CD4-positive, alpha-beta T cell (primary cell): Measurements from ENCODE around the gene PNPO. TPM values are rescaled to one million over a fixed set of nuclear protein-coding genes. Genes with fewer than 3 reads are reported as not detected.

Experiments used
- ATAC-seq: fragments of 200-7000 bp; cut with Tn5 transposase; one replicate; pipeline ENCODE4 v1.10.0; 2022; ENCODE audit warnings: mild to moderate bottlenecking; ENCODE audit not compliant: poor library complexity
- CTCF ChIA-PET: fragments of 350-600 bp; sonication (Branson Sonifier 250); formaldehyde crosslinking; loops from one replicate; lab custom pipeline; 2021; ENCODE audit warnings: antibody characterized with exemption, inconsistent platforms; lab: Charles Lee
- POLR2A ChIA-PET: fragments of 350-600 bp; sonication (Branson Sonifier 250); formaldehyde crosslinking; loops from one replicate; lab custom pipeline; 2021; ENCODE audit warnings: antibody characterized with exemption, inconsistent platforms; lab: Charles Lee
- DNase-seq, 14 experiments: peaks; one replicate each; pipeline ENCODE4 v3.0.0-alpha.2; 2013 to 2020; ENCODE audit warnings: mixed read lengths in 2 of 14
- H3K27ac ChIP-seq, 2 donors: one replicate each; pipeline versions ENCODE4 v1.5.1 to v1.7.0; 2013; ENCODE audit warnings: low read length in 2 of 2, low read depth in 1 of 2, mild to moderate bottlenecking in 1 of 2
- H3K27me3 ChIP-seq, 2 experiments: 1 replicate in 1 of 2; 2 replicates in 1 of 2; pipeline versions ENCODE4 v1.6.1 to v1.7.0; 2013; ENCODE audit warnings: low read length in 2 of 2, control low read depth in 1 of 2, mild to moderate bottlenecking in 1 of 2, moderate library complexity in 1 of 2; ENCODE audit not compliant: insufficient read depth in 2 of 2, control insufficient read depth in 1 of 2
- H3K36me3 ChIP-seq: one replicate; pipeline ENCODE4 v1.6.1; 2013; ENCODE audit warnings: low read length, control low read depth; ENCODE audit not compliant: insufficient read depth
- H3K4me1 ChIP-seq: one replicate; pipeline ENCODE4 v1.6.1; 2013; ENCODE audit warnings: low read length, control low read depth; ENCODE audit not compliant: insufficient read depth
- H3K4me3 ChIP-seq: one replicate; pipeline ENCODE4 v1.5.1; 2013; ENCODE audit warnings: mild to moderate bottlenecking, low read length, moderate library complexity
- H3K9me3 ChIP-seq, 2 experiments: 1 replicate in 1 of 2; 2 replicates in 1 of 2; pipeline versions ENCODE4 v1.6.1 to v1.7.0; 2013; ENCODE audit warnings: low read length in 2 of 2, mild to moderate bottlenecking in 2 of 2, control low read depth in 1 of 2, moderate library complexity in 1 of 2; ENCODE audit not compliant: control insufficient read depth in 1 of 2, insufficient read depth in 1 of 2
- H3K27ac Mint-ChIP-seq: one replicate; pipeline ENCODE4 v1.8.0; 2020; ENCODE audit warnings: mixed read lengths
- H3K27me3 Mint-ChIP-seq: one replicate; pipeline ENCODE4 v1.8.0; 2021; ENCODE audit warnings: mixed read lengths
- H3K36me3 Mint-ChIP-seq: one replicate; pipeline ENCODE4 v1.8.0; 2021; ENCODE audit warnings: low read depth, mixed read lengths
- H3K4me1 Mint-ChIP-seq: one replicate; pipeline ENCODE4 v1.8.0; 2021; ENCODE audit warnings: low read depth, mixed read lengths
- H3K4me3 Mint-ChIP-seq: one replicate; pipeline ENCODE4 v1.8.0; 2020; ENCODE audit warnings: mild to moderate bottlenecking, mixed read lengths
- H3K9me3 Mint-ChIP-seq: one replicate; pipeline ENCODE4 v1.8.0; 2020; ENCODE audit warnings: mixed read lengths
- intact Hi-C, 2 experiments: fragments of 100-400 bp; cut with DNase I in 1 of 2; cut with micrococcal nuclease in 1 of 2; formaldehyde crosslinking; loops; one replicate each; pipeline versions ENCODE4 v1.15.1 to v1.9.0; 2023 to 2025; cut with DNase I, micrococcal nuclease
- total RNA-seq, 174 experiments: library from RNA in 2 of 174; stranded (reverse) in 2 of 174; gene quantifications; one replicate each; pipeline ENCODE4 v1.2.3 and lab custom pipeline; 2021 to 2026
- TF ChIP-seq, protein P1 (sequence below): fragments of 200-600 bp; IDR thresholded peaks from one replicate; pipeline ENCODE4 v1.8.0; 2022; ENCODE audit warnings: antibody characterized with exemption, mild to moderate bottlenecking

Gene PNPO
- total RNA-seq, 2 experiments from 2014 or later = 2.2 to 2.4 TPM

DNA sequence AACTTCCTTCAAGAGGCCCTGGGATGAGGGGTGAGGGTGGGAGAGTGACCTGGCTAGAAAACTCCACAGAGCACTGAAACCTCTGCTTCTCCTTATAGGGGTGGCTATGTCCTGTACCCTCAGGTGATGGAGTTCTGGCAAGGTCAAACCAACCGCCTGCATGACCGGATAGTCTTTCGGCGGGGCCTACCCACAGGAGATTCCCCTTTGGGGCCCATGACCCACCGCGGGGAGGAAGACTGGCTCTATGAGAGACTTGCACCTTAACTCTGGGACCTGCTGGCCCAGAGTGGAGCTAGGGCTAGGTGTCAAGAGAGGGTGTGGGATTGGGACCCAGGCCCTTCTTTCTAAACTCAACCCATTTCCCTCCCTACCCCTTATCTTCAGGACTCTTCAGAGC, 5.1 kb downstream of the PNPO start:
- Mint-ChIP-seq H3K4me1 (peaks cover 59% of the 10 kb centered on the region), H3K36me3 (peaks cover 35% of the 10 kb centered on the region), H3K4me3 (peak overlapping the region; percentile 64), H3K27ac (peak overlapping the region; percentile 61), H3K9me3 (no peaks in the 10 kb centered on the region), H3K27me3 (no peaks in the 10 kb centered on the region)
- no peaks in the 10 kb centered on the region for H3K9me3 ChIP-seq
- TF ChIP-seq, protein P1, sequence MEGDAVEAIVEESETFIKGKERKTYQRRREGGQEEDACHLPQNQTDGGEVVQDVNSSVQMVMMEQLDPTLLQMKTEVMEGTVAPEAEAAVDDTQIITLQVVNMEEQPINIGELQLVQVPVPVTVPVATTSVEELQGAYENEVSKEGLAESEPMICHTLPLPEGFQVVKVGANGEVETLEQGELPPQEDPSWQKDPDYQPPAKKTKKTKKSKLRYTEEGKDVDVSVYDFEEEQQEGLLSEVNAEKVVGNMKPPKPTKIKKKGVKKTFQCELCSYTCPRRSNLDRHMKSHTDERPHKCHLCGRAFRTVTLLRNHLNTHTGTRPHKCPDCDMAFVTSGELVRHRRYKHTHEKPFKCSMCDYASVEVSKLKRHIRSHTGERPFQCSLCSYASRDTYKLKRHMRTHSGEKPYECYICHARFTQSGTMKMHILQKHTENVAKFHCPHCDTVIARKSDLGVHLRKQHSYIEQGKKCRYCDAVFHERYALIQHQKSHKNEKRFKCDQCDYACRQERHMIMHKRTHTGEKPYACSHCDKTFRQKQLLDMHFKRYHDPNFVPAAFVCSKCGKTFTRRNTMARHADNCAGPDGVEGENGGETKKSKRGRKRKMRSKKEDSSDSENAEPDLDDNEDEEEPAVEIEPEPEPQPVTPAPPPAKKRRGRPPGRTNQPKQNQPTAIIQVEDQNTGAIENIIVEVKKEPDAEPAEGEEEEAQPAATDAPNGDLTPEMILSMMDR = no peak
- ATAC-seq (no peak), DNase-seq (no peak)
- POLR2A ChIA-PET = interaction anchor here (0.8 to 1.9 kb wide), 2 partner anchors 24 to 51 kb away, joined by 5 to 7 read pairs; partner anchors contain the start of genes CDK5RAP3 and SP2
- CTCF ChIA-PET = interaction anchor here (1.1 to 6.2 kb wide), 5 partner anchors 10 to 134 kb away, joined by 3 to 70 read pairs (median 3); partner anchors contain the start of genes CDK5RAP3, LRRC46 and MRPL10
- intact Hi-C loops = no loop called here
- H3K4me1 ChIP-seq = peaks cover 66% of the 10 kb centered on the region
- H3K4me3 ChIP-seq = no peak overlapping the region
- peaks cover 34% of the 10 kb centered on the region for H3K36me3 ChIP-seq
- H3K27me3 ChIP-seq = no peaks in the 10 kb centered on the region
- H3K27ac ChIP-seq = peak overlapping the region in 1 of 2 donors; percentile 38

DNA sequence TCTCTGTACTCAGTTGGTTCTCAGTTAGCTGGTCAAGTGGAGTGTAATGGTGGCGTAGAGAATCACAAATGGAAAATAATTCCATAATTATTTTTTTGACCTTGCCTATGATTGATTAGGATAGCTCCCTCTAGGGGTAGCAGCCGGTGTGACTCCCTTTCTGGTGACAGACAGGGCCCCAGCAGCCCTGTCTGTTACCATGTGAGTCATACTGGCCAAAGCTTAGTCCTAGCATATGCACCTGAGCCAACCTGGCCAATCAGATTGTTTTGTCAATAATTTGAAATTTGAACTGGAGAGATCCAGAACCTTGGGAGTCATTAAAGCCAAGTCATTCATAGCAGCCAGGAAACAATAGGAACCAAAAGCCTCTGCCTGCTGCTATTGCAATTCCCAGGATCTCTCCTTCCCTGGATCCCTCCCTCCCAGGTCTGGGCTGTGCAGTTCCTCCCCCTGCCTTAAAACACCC, 5.6 kb downstream of the PNPO start:
- TF ChIP-seq, protein P1 = peak; percentile 85
- H3K4me1 Mint-ChIP-seq = peaks cover 57% of the 10 kb centered on the region
- H3K27ac Mint-ChIP-seq = peak overlapping the region; percentile 61
- no peaks in the 10 kb centered on the region for H3K9me3 ChIP-seq
- peak; percentile 50 to 86 (median 64) for DNase-seq
- POLR2A ChIA-PET = interaction anchor here (0.8 to 1.9 kb wide), 2 partner anchors 23 to 51 kb away, joined by 5 to 7 read pairs; partner anchors contain the start of genes CDK5RAP3 and SP2
- H3K4me3 ChIP-seq = no peak overlapping the region
- H3K36me3 Mint-ChIP-seq = peaks cover 34% of the 10 kb centered on the region
- peak overlapping the region; percentile 64 for H3K4me3 Mint-ChIP-seq
- intact Hi-C loops = no loop called here
- H3K27ac ChIP-seq = no peak overlapping the region
- H3K27me3 ChIP-seq = no peaks in the 10 kb centered on the region
- ATAC-seq = peak; percentile 79
- H3K36me3 ChIP-seq = peaks cover 34% of the 10 kb centered on the region
- no peaks in the 10 kb centered on the region for H3K27me3 Mint-ChIP-seq
- CTCF ChIA-PET = interaction anchor here (0.7 to 6.2 kb wide), 8 partner anchors 8 to 445 kb away, joined by 3 to 70 read pairs (median 4); partner anchors contain the start of genes CDK5RAP3, LRRC46 and MRPL10
- peaks cover 62% of the 10 kb centered on the region for H3K4me1 ChIP-seq
- H3K9me3 Mint-ChIP-seq = no peaks in the 10 kb centered on the region

DNA sequence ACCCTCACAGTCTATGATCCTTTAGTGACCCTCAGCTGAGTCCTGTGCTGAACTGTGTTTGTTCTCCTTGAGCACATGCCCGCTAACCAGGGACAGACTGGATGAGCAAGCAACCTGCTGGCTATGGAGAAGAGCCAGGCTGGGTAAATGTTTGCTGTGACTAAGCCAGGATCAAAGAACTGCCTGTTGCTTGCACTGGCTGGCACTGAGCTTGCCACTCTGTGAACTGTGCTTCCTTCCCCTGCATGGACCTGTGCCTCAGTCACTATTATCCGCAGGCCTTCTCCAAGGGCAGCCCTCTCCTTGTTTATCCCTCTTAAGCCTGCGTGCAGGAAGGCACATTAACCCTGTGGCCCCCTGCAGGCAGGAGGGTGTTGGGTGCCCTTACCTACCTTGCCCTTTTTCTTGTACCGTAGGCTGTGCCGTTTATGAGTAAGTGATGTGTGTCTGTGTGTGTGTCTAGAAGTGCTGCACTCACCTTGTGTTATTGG, 7.4 kb downstream of the PNPO start:
- Histone ChIP-seq H3K27me3 (no peaks in the 10 kb centered on the region), H3K27ac (no peak overlapping the region), H3K9me3 (no peaks in the 10 kb centered on the region), H3K36me3 (peaks cover 29% of the 10 kb centered on the region), H3K4me1 (peaks cover 52% of the 10 kb centered on the region), H3K4me3 (no peak overlapping the region)
- peaks cover 47% of the 10 kb centered on the region for H3K4me1 Mint-ChIP-seq
- DNase-seq = no peak
- peak overlapping the region; percentile 32 for H3K27ac Mint-ChIP-seq
- ChIA-PET POLR2A (interaction anchor here (1.0 to 4.8 kb wide), 3 partner anchors 22 to 59 kb away, joined by 3 to 23 read pairs (median 6); partner anchors contain the start of gene CDK5RAP3), CTCF (interaction anchor here (0.6 to 6.2 kb wide), 9 partner anchors 8 to 294 kb away, joined by 3 to 70 read pairs (median 6); partner anchors contain the start of genes CDK5RAP3, PNPO and SP2)
- no peak overlapping the region for H3K4me3 Mint-ChIP-seq
- no peaks in the 10 kb centered on the region for H3K9me3 Mint-ChIP-seq
- TF ChIP-seq, protein P1 = no peak
- intact Hi-C loops = loop anchor here in 1 of 2 experiments (1.0 kb wide), 3 partner anchors 22 to 126 kb away; no protein-coding TSS in a partner anchor
- H3K36me3 Mint-ChIP-seq = peaks cover 26% of the 10 kb centered on the region
- no peaks in the 10 kb centered on the region for H3K27me3 Mint-ChIP-seq
- ATAC-seq = no peak
